NOMO-1 treated with dmso at 0.1 percent for 144 hours (cell line): ENCODE data around the gene RETREG2.

Experiments
- DNase-seq: peaks from one replicate; lab custom pipeline; 2025; ENCODE audit not compliant: unreplicated experiment; lab: John Stamatoyannopoulos, UW

Gene RETREG2

DNA sequence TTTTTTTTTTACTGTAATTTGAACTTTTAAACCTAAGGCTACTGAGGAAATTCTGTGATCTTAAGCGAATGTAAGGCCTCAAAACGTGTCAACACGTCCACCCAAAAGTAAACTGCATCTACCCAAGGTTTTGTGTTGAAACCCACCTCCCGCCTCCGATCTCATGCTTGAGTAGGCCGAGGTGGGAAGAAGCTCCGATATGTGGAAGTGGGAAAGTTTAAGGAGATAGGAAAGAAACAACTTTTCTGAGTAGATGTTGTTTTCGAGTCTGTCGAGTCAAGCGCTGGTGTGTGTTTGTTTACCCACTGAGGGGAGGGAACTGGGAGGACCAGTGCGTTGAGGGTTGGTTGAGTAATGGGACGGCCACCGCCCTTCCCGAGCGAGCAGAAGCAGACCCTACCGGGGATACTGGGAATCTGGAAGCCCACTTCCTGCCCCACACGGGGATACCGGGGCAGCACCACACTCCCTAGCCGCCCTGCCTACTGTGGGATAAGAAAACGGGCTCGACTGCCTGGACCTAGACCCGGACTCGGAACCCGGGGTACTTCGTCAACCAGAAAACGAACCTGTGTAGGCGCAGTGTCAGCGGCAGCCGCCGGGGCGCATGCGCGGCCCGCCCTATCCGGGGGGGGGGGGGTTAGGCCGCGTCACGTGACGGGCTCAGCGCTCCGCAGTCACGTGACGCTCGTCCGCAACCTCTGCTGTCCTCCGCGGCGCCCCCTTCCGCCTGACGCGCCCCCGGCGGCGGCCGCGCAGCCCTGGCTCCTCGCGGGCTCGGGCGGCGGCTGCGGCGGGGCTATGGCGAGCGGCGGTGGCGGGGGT lies at the start of gene RETREG2:
RETREG2 (plus strand) TSS at position 724 of the 825 bp plus-strand sequence; CDS start at position 802, 78 bp downstream.
- DNase-seq, result peak; percentile 86

GRCh38 chr2:219128396-219128795 lies 49.7 kb upstream of the RETREG2 start:
- DNase-seq, result no peak

DNA sequence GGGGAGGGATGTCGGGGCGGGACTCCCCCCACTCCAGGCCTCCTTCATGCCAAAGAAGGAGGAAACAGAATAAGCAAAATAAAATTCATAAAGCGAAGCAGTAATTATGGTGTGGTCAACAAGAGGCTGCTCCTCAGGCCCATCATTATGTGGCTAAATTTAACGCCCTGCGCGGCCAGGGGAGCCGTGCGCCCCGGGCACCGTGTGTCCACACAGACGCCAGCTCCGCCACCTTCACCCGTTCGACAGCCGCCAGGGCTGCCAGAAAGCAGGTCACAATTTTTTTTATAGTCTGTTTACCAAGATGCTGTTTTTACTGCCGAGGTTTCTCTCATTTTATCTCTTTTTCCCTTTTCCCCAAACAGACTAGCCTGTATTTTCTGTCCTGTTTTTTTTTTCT lies 48.5 kb upstream of the RETREG2 start:
- DNase-seq, result no peak

- no peak for DNase-seq
Measured at GRCh38 chr2:219131327-219131726, 46.7 kb upstream of the RETREG2 start.

- DNase-seq, result no peak
Measured at GRCh38 chr2:219131744-219132143, 46.3 kb upstream of the RETREG2 start.

GRCh38 chr2:219133976-219134375 lies 44.1 kb upstream of the RETREG2 start:
- no peak for DNase-seq

- no peak for DNase-seq
Measured at GRCh38 chr2:219140722-219141121, 37.4 kb upstream of the RETREG2 start.

GRCh38 chr2:219142329-219142728 lies 35.7 kb upstream of the RETREG2 start:
- DNase-seq, result no peak

DNA sequence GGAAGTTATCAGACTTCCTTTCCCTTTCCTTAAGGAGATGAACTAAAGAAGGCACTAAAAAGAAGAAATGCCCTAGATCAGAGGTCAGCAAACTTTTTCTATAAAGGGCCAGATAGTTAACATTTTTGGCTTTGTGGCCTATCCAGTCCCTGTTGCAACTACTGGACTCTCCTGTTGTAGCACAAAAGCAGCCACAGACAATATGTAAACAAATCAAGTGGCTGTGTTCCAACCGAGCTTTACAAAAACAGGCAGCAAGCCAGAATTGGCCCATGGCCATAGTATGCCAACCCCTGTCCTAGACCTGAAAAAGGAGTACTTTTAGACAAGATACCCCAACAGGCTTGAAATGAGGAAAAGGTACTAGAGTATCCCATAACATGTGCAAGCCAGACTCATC lies 28.4 kb upstream of the RETREG2 start:
- DNase-seq, result no peak

DNA sequence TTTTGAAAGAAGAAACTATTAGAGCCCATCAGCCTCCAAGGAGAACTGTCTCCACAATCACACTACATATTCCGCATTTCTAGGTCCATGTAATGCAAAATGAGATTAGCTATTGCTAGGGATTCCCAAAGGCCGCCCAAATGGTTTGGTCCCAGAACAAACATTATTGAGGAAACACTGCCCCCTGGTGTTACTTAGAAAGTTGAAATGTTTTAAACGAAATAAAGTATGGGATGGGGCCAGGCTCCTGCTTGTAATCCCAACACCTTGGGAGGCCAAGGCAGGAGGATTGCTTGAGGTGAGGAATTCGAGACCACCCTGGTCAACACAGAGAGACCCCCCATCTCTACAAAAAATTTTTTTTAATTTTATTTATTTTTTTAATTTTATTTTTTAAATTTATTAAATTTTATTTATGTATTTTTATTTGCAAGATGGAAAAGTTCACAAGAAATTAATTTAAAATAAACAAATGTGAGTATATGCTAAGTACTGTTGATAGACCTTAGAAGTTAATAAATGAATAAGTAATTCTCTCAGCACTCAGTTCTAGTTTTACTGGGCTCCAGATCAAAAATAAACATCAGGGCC lies 22.9 kb upstream of the RETREG2 start:
- DNase-seq, result peak; percentile 17

DNA sequence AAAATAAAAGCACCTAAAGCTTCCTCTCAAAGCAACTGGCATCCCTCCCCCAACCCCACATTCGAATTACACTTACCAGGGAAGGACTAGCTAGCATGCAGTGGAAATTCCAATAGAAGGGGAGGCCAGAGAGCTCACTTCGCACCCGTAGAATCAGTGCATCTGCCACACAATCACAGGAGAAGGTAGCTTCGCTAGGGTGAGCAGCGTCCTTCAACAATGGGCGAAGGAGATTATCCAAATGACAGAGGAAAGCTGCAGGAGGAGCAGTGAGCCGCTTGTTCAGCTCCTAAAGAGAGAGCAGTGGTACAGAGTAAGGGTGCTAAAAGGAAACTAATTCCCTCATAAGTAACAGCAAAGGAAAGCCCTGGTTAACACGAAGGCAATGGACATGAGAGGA lies 20.7 kb upstream of the RETREG2 start:
- no peak for DNase-seq

DNA sequence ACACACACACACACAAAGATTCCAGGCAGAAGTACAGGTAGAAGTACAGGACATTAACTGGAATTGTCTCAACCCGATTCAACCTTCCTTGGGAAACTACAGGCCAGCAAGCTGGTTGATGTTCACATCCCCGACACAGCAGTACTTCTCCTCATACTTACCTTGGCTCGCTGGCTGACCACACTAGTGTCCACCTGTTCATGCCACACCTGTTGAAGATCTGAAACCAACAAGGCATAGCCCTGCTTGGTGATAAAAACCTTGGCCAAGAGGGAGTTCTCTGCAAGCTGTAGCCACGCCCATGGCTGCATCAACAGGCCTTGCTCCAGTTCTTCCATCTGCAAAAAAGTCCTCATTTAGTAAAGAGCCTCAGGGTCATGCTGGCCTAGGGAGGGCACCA lies 20.1 kb upstream of the RETREG2 start:
- no peak for DNase-seq

GRCh38 chr2:219158586-219158985 lies 19.5 kb upstream of the RETREG2 start:
- DNase-seq, result no peak

DNA sequence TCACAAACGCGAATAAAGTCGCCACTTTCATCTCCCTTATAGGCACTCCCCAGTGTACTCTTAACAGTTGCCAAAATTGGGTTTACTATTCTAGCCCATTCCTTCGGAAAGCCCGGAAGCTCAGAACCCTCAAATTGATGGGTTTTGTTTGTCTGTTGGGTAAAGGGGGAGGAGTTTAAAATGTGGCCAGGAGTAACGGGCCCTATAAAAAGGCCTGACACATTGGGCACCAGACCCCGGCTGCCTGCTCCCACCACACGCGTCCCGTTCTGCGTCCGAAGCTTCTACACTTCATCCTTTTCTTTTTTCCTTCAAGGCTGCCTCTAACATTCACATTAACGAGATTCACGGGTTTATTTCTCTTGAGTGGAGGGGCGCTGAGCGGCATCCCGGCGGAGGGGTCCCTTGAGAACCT lies 18.3 kb upstream of the RETREG2 start:
- no peak for DNase-seq

- DNase-seq, result peak; percentile 87
Measured at GRCh38 chr2:219160186-219161017, 17.7 kb upstream of the RETREG2 start, which contains the start of gene NHEJ1. Gene NHEJ1, minus strand, starts transcription at chr2:219160815. Its CDS starts 2,453 bp downstream, at chr2:219158362.

DNA sequence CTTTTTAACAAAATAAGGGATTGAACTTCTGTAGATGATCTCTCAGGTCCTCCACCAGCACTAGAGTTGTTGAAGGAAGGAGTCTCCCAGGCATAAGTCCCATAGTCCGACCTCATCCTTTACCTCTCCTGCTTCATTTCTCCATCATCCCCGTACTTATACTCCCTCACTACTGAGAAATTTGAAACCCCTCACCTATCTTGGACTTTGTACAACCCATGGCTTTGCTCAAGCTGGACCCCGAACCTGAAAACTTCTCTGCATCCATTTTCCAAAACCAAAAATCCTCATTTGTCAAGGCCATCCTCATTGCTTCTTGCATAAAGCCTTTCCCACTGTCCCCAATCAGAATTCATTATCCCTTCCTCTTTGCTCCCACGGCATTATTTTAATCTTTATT lies 17.0 kb upstream of the RETREG2 start:
- no peak for DNase-seq

GRCh38 chr2:219163156-219163555 lies 14.9 kb upstream of the RETREG2 start:
- DNase-seq, result no peak

GRCh38 chr2:219165058-219165911 lies 12.8 kb upstream of the RETREG2 start:
- DNase-seq, result no peak

DNA sequence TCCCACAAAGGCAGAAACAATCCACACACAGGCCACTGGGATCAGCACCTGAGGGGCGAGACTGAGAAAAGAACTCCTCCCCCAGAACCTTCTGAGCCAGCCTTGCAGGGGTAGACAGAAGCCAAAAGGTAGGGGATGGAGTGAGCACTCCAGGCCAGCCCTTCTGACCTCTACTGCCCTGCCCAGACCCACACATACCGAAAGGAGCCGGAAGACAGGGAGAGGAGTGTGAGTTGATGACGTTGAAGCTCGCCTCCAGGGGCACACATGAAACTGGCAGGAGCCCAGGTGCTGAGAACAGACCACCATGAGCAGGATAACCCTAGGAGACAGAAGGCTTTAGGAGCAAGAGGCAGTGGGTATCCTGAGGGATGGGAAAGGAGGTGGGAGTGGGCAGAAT lies 10.1 kb upstream of the RETREG2 start:
- no peak for DNase-seq

DNA sequence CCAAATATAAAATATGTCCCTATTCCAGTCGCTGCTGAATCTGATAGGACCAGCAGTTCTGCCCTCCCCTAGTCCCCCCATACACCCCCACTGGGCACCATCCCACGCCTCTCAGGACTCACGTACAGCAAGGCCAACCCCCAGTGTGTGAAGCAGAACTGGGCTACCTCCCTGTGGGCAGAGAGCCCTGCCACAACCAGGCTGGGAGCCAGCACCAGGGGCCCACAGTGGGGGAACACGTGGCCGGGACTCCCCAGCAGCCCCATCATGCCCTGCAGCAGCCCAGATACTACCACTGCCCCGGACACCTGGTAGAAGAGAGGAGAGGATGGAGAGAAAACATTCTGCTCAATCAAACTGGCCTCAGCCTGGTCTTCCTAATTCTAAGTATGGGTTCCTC lies 9.5 kb upstream of the RETREG2 start:
- no peak for DNase-seq

DNA sequence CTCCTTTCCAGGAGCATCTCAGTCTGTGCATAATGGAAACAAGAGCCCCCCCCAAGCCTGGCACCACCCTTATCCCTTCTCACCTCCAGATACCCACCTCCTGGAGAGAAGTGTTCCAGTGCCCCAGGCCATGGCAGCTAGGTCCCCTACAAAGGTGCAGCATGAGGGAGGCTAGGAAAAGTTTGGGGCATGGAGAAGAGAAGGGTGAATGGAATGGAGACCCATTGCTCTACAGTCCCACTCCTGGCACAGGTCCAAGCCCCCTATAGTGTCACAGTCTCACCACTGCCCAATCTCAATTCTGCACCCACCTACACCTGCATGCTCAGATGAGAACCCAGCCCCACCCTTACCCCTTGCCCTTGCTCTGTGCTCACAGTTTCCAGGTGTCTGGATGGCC lies 9.1 kb upstream of the RETREG2 start:
- DNase-seq, result no peak
